HepG2 (cell line): Measurements from ENCODE around the gene SS18L1. TPM values are rescaled to one million over a fixed set of nuclear protein-coding genes. Genes with fewer than 3 reads are reported as not detected.

ENCODE experiments used
- ARHGAP35 ChIP-seq: sonication (generic); formaldehyde crosslinking; IDR thresholded peaks from 2 replicates; pipeline ENCODE4 v1.9.0; 2022; ENCODE audit warnings: mild to moderate bottlenecking, inconsistent platforms, moderate library complexity, missing genetic modification reagents, borderline replicate concordance
- CHCHD3 ChIP-seq: sonication (generic); formaldehyde crosslinking; IDR thresholded peaks from 2 replicates; pipeline ENCODE4 v1.8.0; 2022; ENCODE audit warnings: mild to moderate bottlenecking, missing genetic modification reagents, moderate library complexity
- EED ChIP-seq: sonication (generic); formaldehyde crosslinking; IDR thresholded peaks from 2 replicates; pipeline ENCODE4 v1.5.0; 2020; ENCODE audit warnings: mild to moderate bottlenecking, missing genetic modification reagents
- FOXC1 ChIP-seq: sonication (generic); formaldehyde crosslinking; IDR thresholded peaks from 2 replicates; pipeline ENCODE4 v1.8.0; 2022; ENCODE audit warnings: mild to moderate bottlenecking, missing genetic modification reagents, borderline replicate concordance
- HDAC6 ChIP-seq: fragments of 200-600 bp; sonication (generic); IDR thresholded peaks from 2 replicates; pipeline ENCODE4 v1.7.0; 2017; ENCODE audit warnings: mild to moderate bottlenecking, antibody characterized with exemption, low read length, low read depth
- HOMEZ ChIP-seq: IDR thresholded peaks from 2 replicates; pipeline ENCODE4 v1.6.1; 2016; ENCODE audit warnings: low read depth
- JDP2 ChIP-seq: sonication (generic); formaldehyde crosslinking; IDR thresholded peaks from 2 replicates; pipeline ENCODE4 v1.8.1; 2022; ENCODE audit warnings: missing genetic modification reagents, borderline replicate concordance
- KLF13 ChIP-seq: sonication (generic); formaldehyde crosslinking; IDR thresholded peaks from 2 replicates; pipeline ENCODE4 v1.4.0; 2020; ENCODE audit warnings: mild to moderate bottlenecking, missing genetic modification reagents
- NCOA2 ChIP-seq: sonication (generic); formaldehyde crosslinking; IDR thresholded peaks from 2 replicates; pipeline ENCODE4 v1.8.0; 2022; ENCODE audit warnings: inconsistent platforms
- PREB ChIP-seq: sonication (generic); formaldehyde crosslinking; IDR thresholded peaks from 2 replicates; pipeline ENCODE4 v1.4.0; 2020; ENCODE audit warnings: missing genetic modification reagents
- RORA ChIP-seq: sonication (generic); formaldehyde crosslinking; IDR thresholded peaks from 2 replicates; pipeline ENCODE4 v1.5.0; 2020; ENCODE audit warnings: mild to moderate bottlenecking, missing genetic modification reagents, moderate library complexity
- SMARCC2 ChIP-seq: fragments of 450-650 bp; IDR thresholded peaks from 2 replicates; pipeline ENCODE4 v1.6.1; 2017; ENCODE audit warnings: antibody characterized with exemption, mild to moderate bottlenecking
- SSRP1 ChIP-seq: IDR thresholded peaks from 2 replicates; pipeline ENCODE4 v1.6.1; 2016; ENCODE audit warnings: control low read depth
- THAP9 ChIP-seq: sonication (generic); formaldehyde crosslinking; IDR thresholded peaks from 2 replicates; pipeline ENCODE4; 2020; ENCODE audit warnings: missing genetic modification reagents, mild to moderate bottlenecking, borderline replicate concordance
- ZBTB7B ChIP-seq: sonication (generic); formaldehyde crosslinking; IDR thresholded peaks from 2 replicates; pipeline ENCODE4 v1.4.0; 2020; ENCODE audit warnings: missing genetic modification reagents
- ZFP36 ChIP-seq: fragments of 150-350 bp; IDR thresholded peaks from 2 replicates; pipeline ENCODE4 v1.6.1; 2018; ENCODE audit warnings: borderline replicate concordance, low read length, low read depth; ENCODE audit not compliant: partially characterized antibody
- ZFP90 ChIP-seq: sonication (generic); formaldehyde crosslinking; IDR thresholded peaks from 2 replicates; pipeline ENCODE4 v1.8.0; 2022; ENCODE audit warnings: missing genetic modification reagents, mild to moderate bottlenecking, inconsistent platforms, borderline replicate concordance
- ZNF205 ChIP-seq: IDR thresholded peaks from 2 replicates; pipeline ENCODE4 v1.6.1; 2018; ENCODE audit warnings: missing biosample characterization, missing genetic modification reagents
- ZNF367 ChIP-seq: sonication (generic); formaldehyde crosslinking; IDR thresholded peaks from 2 replicates; pipeline ENCODE4 v1.4.0; 2020; ENCODE audit warnings: missing genetic modification reagents, borderline replicate concordance
- ZNF460 ChIP-seq: sonication (generic); formaldehyde crosslinking; IDR thresholded peaks from 2 replicates; pipeline ENCODE4 v1.5.1; 2020; ENCODE audit warnings: missing genetic modification reagents, mild to moderate bottlenecking, borderline replicate concordance
- ZNF513 ChIP-seq: sonication (generic); formaldehyde crosslinking; conservative IDR thresholded peaks from 2 replicates; pipeline ENCODE4 v1.5.0; 2020; ENCODE audit warnings: missing genetic modification reagents
- ZNF562 ChIP-seq: sonication (generic); formaldehyde crosslinking; IDR thresholded peaks from 2 replicates; pipeline ENCODE4 v1.8.0; 2022; ENCODE audit warnings: missing genetic modification reagents, borderline replicate concordance
- ZNF652 ChIP-seq: IDR thresholded peaks from 2 replicates; pipeline ENCODE4 v1.6.1; 2016; ENCODE audit warnings: low read depth, borderline replicate concordance
- ZNF878 ChIP-seq: sonication (generic); formaldehyde crosslinking; IDR thresholded peaks from 2 replicates; pipeline ENCODE4 v1.8.1; 2023; ENCODE audit warnings: mild to moderate bottlenecking, missing genetic modification reagents, moderate library complexity
- polyA plus RNA-seq, 8 experiments: library from polyadenylated mRNA; depleted of rRNA in 3 of 8; stranded (reverse) in 7 of 8; unstranded in 1 of 8; fragments of >200 nt; fragmentation: Illumina TruSeq in 4 of 8; extraction: Trizol in 4 of 8; gene quantifications; 2 replicates each; pipeline versions ENCODE4 v1.2.1 to v1.2.3, GENCODE V29; 2011 to 2016; ENCODE audit warnings: low read depth in 4 of 8, missing spikeins in 1 of 8, mixed read lengths in 1 of 8; ENCODE audit not compliant: insufficient read depth in 1 of 8
- total RNA-seq, 5 experiments: library from RNA; depleted of rRNA; stranded (reverse); fragments of >200 nt; fragmentation: Illumina TruSeq; extraction: Trizol; gene quantifications; 2 replicates each; pipeline ENCODE4 v1.2.3, GENCODE V29; 2016; ENCODE audit warnings: low read depth in 1 of 5

SS18L1 gene
- total and polyA plus RNA-seq, 2 of the 13 experiments (the other 11 are each of a cell fraction or from before 2014, with no cell fraction given): 17.8 to 27.6 TPM

- TF ChIP-seq THAP9: peak; percentile 50; the same call in 1 of the 2 replicates
- TF ChIP-seq ZNF878 (CRISPR knock-in tag): no peak
- no peak; the same call in 1 of the 2 replicates for TF ChIP-seq ZNF367 (CRISPR knock-in tag)
- TF ChIP-seq SSRP1: no peak
- TF ChIP-seq HOMEZ (CRISPR knock-in tag): no peak
- no peak for TF ChIP-seq PREB (CRISPR knock-in tag)
- TF ChIP-seq ZNF562 (CRISPR knock-in tag): no peak
- peak; percentile 8; the same call in 1 of the 2 replicates for TF ChIP-seq NCOA2 (CRISPR knock-in tag)
- no peak; the same call in 1 of the 2 replicates for TF ChIP-seq ARHGAP35 (CRISPR knock-in tag)
- no peak for TF ChIP-seq KLF13 (CRISPR knock-in tag)
- TF ChIP-seq ZFP90: no peak
- TF ChIP-seq CHCHD3: no peak
- TF ChIP-seq ZBTB7B (CRISPR knock-in tag): peak; percentile 7; the same call in 1 of the 2 replicates
- TF ChIP-seq ZNF205 (CRISPR knock-in tag): no peak
- no peak for TF ChIP-seq ZFP36
- TF ChIP-seq ZNF652: no peak
- no peak for TF ChIP-seq FOXC1
- TF ChIP-seq JDP2 (CRISPR knock-in tag): no peak
- no peak for TF ChIP-seq SMARCC2
- peak; percentile 81 for TF ChIP-seq ZNF460 (CRISPR knock-in tag)
- TF ChIP-seq EED (CRISPR knock-in tag): no peak
- no peak for TF ChIP-seq RORA (CRISPR knock-in tag)
- TF ChIP-seq HDAC6: no peak
- TF ChIP-seq ZNF513 (CRISPR knock-in tag): no peak
Observed at GRCh38 chr20:62120990-62121775, 22.4 kb upstream of the SS18L1 start (continued).
